Measurements from ENCODE around the gene AOX1. TPM values are rescaled to one million over a fixed set of nuclear protein-coding genes. Genes with fewer than 3 reads are reported as not detected.
A peak's percentile ranks its signal among the peaks of the same experiment; 100 is the strongest.
"Not testable (repeated sequence)": the region's sequence is repeated elsewhere in the genome, so short reads cannot be mapped to it uniquely, and the experiment has no call there.

Gene AOX1
- polyA plus RNA-seq, 2 donors = 1.9 to 2.8 TPM

- Histone ChIP-seq H3K4me3 (ENCODE audit: low read depth in 1 of 2, low read length in 2 of 2) (no peak overlapping the region), H3K4me1 (ENCODE audit: control insufficient read depth in 2 of 2, insufficient read depth in 2 of 2, low read length in 1 of 2) (no peaks in the 10 kb centered on the region), H3K9me3 (ENCODE audit: control insufficient read depth in 2 of 2, insufficient read depth in 1 of 2, low read depth in 1 of 2, low read length in 1 of 2) (no peaks in the 10 kb centered on the region), H3K27me3 (ENCODE audit: control insufficient read depth in 1 of 2, insufficient read depth in 2 of 2, low read length in 2 of 2) (no peaks in the 10 kb centered on the region), H3K27ac (ENCODE audit: low read depth in 2 of 2, low read length in 1 of 2) (no peak overlapping the region), H3K36me3 (ENCODE audit: control insufficient read depth in 2 of 2, insufficient read depth in 2 of 2, low read length in 1 of 2) (no peaks in the 10 kb centered on the region)
- 60 to 68% methylated on average over 4 of the region's 4 CpGs for WGBS, 2 donors
Observed at GRCh38 chr2:200702646-200703118, 116.9 kb downstream of the AOX1 start.

DNA sequence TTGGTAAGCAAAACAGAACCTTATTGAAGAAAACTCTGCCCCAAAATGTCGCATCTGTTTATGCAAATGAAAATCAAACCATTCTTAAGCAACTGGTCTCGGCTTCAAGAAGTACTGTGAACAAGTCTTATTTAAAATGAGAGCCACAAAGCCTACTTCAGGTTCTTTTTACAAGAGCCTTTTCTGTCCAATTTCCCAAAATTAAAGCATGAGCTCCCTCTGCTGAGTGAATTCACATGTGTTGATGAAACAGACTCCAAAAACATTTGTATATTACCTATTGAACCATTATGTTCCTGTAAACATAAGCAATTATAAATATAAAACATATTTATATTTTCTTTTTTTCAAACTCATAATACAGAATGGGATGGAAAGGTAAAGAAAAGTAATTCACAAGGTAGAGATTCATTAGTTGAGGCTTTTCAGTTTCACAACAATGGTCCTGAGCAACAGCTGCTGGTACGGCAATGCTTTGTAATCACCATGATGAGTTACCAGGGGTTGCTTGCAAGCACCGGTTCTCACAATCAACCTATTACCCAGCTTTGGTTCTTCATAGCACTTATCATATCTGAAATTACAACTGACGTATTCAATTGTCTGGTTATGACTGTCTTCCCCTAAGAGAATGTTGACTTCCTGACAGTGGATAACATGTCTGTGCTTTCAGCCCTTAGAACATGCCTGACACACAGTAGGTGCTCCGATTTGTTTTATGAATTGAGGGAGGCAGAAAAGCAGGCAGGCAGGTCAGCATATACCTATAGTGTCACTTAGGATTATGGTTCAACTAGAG, 117.5 kb downstream of the AOX1 start:
- Histone ChIP-seq H3K4me1 (ENCODE audit: control insufficient read depth in 2 of 2, insufficient read depth in 2 of 2, low read length in 1 of 2) (no peaks in the 10 kb centered on the region), H3K36me3 (ENCODE audit: control insufficient read depth in 2 of 2, insufficient read depth in 2 of 2, low read length in 1 of 2) (no peaks in the 10 kb centered on the region), H3K27ac (ENCODE audit: low read depth in 2 of 2, low read length in 1 of 2) (no peak overlapping the region), H3K27me3 (ENCODE audit: control insufficient read depth in 1 of 2, insufficient read depth in 2 of 2, low read length in 2 of 2) (no peaks in the 10 kb centered on the region), H3K4me3 (ENCODE audit: low read depth in 1 of 2, low read length in 2 of 2) (no peak overlapping the region), H3K9me3 (ENCODE audit: control insufficient read depth in 2 of 2, insufficient read depth in 1 of 2, low read depth in 1 of 2, low read length in 1 of 2) (no peaks in the 10 kb centered on the region)
- 37 to 40% methylated on average over 6 of the region's 6 CpGs for WGBS, 2 donors

GRCh38 chr2:200703926-200704637, 118.3 kb downstream of the AOX1 start:
- Histone ChIP-seq H3K9me3 (ENCODE audit: control insufficient read depth in 2 of 2, insufficient read depth in 1 of 2, low read depth in 1 of 2, low read length in 1 of 2) (no peaks in the 10 kb centered on the region), H3K27me3 (ENCODE audit: control insufficient read depth in 1 of 2, insufficient read depth in 2 of 2, low read length in 2 of 2) (no peaks in the 10 kb centered on the region), H3K4me3 (ENCODE audit: low read depth in 1 of 2, low read length in 2 of 2) (no peak overlapping the region), H3K36me3 (ENCODE audit: control insufficient read depth in 2 of 2, insufficient read depth in 2 of 2, low read length in 1 of 2) (no peaks in the 10 kb centered on the region), H3K4me1 (ENCODE audit: control insufficient read depth in 2 of 2, insufficient read depth in 2 of 2, low read length in 1 of 2) (no peaks in the 10 kb centered on the region), H3K27ac (ENCODE audit: low read depth in 2 of 2, low read length in 1 of 2) (no peak overlapping the region)
- WGBS, 2 donors = 43 to 49% methylated on average over 4 of the region's 4 CpGs

DNA sequence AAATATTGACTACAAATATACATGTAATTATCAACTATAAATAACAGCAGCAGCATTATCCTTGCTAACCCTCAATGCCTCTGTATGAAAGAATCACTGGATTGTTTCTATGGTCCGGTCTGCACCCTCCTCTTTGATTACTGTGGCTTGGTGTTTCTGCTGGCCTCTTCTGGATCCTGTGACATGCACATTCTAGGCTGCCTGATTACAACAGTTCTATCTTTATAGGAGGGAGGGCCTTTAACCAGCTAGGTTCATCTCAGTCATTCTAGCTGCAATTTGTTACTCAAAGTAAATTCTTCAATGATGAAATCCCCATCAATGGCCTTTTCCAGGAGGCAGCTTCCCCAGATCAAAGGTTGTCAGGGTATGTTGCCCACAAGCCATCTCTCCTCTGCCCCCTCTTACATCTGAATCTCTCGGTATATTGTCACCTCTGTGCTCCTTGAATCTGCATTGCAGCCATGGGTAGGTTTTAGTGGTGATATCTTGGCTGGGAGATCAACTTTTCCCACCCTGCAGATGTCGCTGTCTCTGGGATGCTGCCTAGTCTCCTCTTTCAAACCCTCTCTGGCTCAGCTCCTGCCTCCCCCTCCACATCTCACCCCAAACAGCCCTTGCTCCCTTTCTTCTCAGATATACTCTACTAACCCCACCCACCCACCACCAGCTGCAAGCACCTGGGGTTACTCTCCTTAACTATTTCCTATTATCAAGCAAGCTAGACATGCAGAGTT, 119.7 kb downstream of the AOX1 start:
- Histone ChIP-seq H3K36me3 (ENCODE audit: control insufficient read depth in 2 of 2, insufficient read depth in 2 of 2, low read length in 1 of 2) (no peaks in the 10 kb centered on the region), H3K4me1 (ENCODE audit: control insufficient read depth in 2 of 2, insufficient read depth in 2 of 2, low read length in 1 of 2) (no peaks in the 10 kb centered on the region)
- 52 to 61% methylated on average over 3 of the region's 3 CpGs for WGBS, 2 donors

GRCh38 chr2:200708943-200709342, 123.1 kb downstream of the AOX1 start:
- H3K27ac ChIP-seq (ENCODE audit: low read depth in 2 of 2, low read length in 1 of 2) = no peak overlapping the region
- no peaks in the 10 kb centered on the region for H3K36me3 ChIP-seq (ENCODE audit: control insufficient read depth in 2 of 2, insufficient read depth in 2 of 2, low read length in 1 of 2)
- WGBS, 2 donors = 86 to 93% methylated on average over 1 of the region's 1 CpG
- H3K4me1 ChIP-seq (ENCODE audit: control insufficient read depth in 2 of 2, insufficient read depth in 2 of 2, low read length in 1 of 2) = no peaks in the 10 kb centered on the region
- no peaks in the 10 kb centered on the region for H3K27me3 ChIP-seq (ENCODE audit: control insufficient read depth in 1 of 2, insufficient read depth in 2 of 2, low read length in 2 of 2)
- H3K4me3 ChIP-seq (ENCODE audit: low read depth in 1 of 2, low read length in 2 of 2) = no peak overlapping the region
- H3K9me3 ChIP-seq (ENCODE audit: control insufficient read depth in 2 of 2, insufficient read depth in 1 of 2, low read depth in 1 of 2, low read length in 1 of 2) = no peaks in the 10 kb centered on the region

More for the DNA sequence above, 119.7 kb downstream of the AOX1 start:
- Histone ChIP-seq H3K27ac (ENCODE audit: low read depth in 2 of 2, low read length in 1 of 2) (no peak overlapping the region), H3K27me3 (ENCODE audit: control insufficient read depth in 1 of 2, insufficient read depth in 2 of 2, low read length in 2 of 2) (no peaks in the 10 kb centered on the region), H3K9me3 (ENCODE audit: control insufficient read depth in 2 of 2, insufficient read depth in 1 of 2, low read depth in 1 of 2, low read length in 1 of 2) (no peaks in the 10 kb centered on the region), H3K4me3 (ENCODE audit: low read depth in 1 of 2, low read length in 2 of 2) (no peak overlapping the region)

DNA sequence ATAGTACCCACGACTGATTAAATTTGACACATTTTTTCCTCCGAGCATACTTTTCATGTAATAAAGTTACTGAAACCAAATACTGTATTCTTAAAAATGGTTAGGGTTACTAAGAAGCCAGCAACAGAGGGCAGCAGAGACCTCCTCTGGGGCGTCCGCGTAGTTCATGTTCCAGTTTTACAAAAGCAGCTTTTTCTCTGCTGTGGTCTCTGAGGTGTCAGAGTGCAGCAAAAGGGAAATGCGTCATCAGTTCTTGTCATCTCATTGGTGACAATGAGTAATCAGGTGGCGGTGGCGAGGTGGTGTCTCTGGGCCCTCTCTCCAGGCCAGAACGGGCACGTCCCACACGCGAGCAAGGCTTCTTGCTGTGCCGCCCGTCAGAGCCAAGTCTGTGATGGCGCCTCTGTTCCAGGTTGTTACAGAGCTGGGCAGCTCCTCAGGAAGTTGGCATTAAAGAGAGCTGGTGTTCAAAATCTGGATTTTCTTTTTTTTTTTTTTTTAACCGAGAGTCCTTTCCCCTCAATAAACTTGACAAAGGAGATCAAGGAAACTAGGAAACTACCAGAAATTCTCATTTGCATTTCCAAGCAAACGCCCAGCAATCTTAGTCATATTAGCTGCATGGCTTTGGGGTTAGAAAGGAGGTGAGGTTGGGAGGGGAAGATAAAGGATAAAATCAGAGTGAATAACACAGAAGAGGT, 127.3 kb downstream of the AOX1 start:
- peak overlapping the region; percentile 34 to 36 for H3K4me3 ChIP-seq (ENCODE audit: low read depth in 1 of 2, low read length in 2 of 2)
- H3K36me3 ChIP-seq (ENCODE audit: control insufficient read depth in 2 of 2, insufficient read depth in 2 of 2, low read length in 1 of 2) = no peaks in the 10 kb centered on the region
- peak overlapping the region; percentile 77 to 91 for H3K27ac ChIP-seq (ENCODE audit: low read depth in 2 of 2, low read length in 1 of 2)

DNA sequence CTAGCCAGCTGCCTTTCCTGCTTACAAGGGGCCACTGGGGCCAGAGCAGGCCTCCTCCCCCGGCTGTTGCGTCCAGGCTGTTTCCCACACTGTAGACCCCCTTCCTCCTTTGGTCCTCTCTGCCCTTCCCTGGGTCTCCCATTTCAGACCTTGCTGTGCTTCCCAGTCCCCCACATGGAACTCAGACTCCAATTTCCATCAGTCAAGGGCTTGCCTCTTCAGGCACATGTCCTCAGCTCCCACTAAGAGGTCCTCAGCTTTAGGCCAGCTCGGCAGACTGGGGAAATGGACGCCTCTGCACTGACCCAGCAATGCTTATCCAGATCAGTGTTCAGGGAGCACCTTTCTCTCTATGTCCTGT, 127.9 kb downstream of the AOX1 start:
- H3K4me3 ChIP-seq (ENCODE audit: low read depth in 1 of 2, low read length in 2 of 2) = peak overlapping the region in 1 of 2 donors; percentile 34

More for the DNA sequence above, 127.3 kb downstream of the AOX1 start:
- no peaks in the 10 kb centered on the region for H3K4me1 ChIP-seq (ENCODE audit: control insufficient read depth in 2 of 2, insufficient read depth in 2 of 2, low read length in 1 of 2)
- WGBS, 2 donors = 3% methylated on average over 17 of the region's 17 CpGs
- H3K9me3 ChIP-seq (ENCODE audit: control insufficient read depth in 2 of 2, insufficient read depth in 1 of 2, low read depth in 1 of 2, low read length in 1 of 2) = no peaks in the 10 kb centered on the region
- H3K27me3 ChIP-seq (ENCODE audit: control insufficient read depth in 1 of 2, insufficient read depth in 2 of 2, low read length in 2 of 2) = no peaks in the 10 kb centered on the region

DNA sequence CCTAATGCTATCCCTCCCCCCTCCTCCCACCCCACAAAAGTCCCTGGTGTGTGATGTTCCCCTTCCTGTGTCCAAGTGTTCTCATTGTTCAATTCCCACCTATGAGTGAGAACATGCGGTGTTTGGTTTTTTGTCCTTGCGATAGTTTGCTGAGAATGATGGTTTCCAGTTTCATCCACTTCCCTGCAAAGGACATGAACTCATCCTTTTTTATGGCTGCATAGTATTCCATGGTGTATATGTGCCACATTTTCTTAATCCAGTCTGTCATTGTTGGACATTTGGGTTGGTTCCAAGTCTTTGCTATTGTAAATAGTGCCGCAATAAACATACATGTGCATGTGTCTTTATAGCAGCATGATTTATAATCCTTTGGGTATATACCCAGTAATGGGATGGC, 129.2 kb downstream of the AOX1 start:
- not testable (repeated sequence) for H3K27me3 ChIP-seq (ENCODE audit: control insufficient read depth in 1 of 2, insufficient read depth in 2 of 2, low read length in 2 of 2); H3K27ac ChIP-seq (ENCODE audit: low read depth in 2 of 2, low read length in 1 of 2); H3K4me3 ChIP-seq (ENCODE audit: low read depth in 1 of 2, low read length in 2 of 2); H3K36me3 ChIP-seq (ENCODE audit: control insufficient read depth in 2 of 2, insufficient read depth in 2 of 2, low read length in 1 of 2); H3K4me1 ChIP-seq (ENCODE audit: control insufficient read depth in 2 of 2, insufficient read depth in 2 of 2, low read length in 1 of 2); H3K9me3 ChIP-seq (ENCODE audit: control insufficient read depth in 2 of 2, insufficient read depth in 1 of 2, low read depth in 1 of 2, low read length in 1 of 2)
- WGBS, 2 donors = 91 to 100% methylated on average over 3 of the region's 3 CpGs

More for the DNA sequence above, 127.9 kb downstream of the AOX1 start:
- peak overlapping the region; percentile 77 to 91 for H3K27ac ChIP-seq (ENCODE audit: low read depth in 2 of 2, low read length in 1 of 2)
- H3K36me3 ChIP-seq (ENCODE audit: control insufficient read depth in 2 of 2, insufficient read depth in 2 of 2, low read length in 1 of 2) = no peaks in the 10 kb centered on the region
- WGBS, 2 donors = 90 to 94% methylated on average over 4 of the region's 4 CpGs
- no peaks in the 10 kb centered on the region for H3K9me3 ChIP-seq (ENCODE audit: control insufficient read depth in 2 of 2, insufficient read depth in 1 of 2, low read depth in 1 of 2, low read length in 1 of 2)
- H3K4me1 ChIP-seq (ENCODE audit: control insufficient read depth in 2 of 2, insufficient read depth in 2 of 2, low read length in 1 of 2) = no peaks in the 10 kb centered on the region
- no peaks in the 10 kb centered on the region for H3K27me3 ChIP-seq (ENCODE audit: control insufficient read depth in 1 of 2, insufficient read depth in 2 of 2, low read length in 2 of 2)

DNA sequence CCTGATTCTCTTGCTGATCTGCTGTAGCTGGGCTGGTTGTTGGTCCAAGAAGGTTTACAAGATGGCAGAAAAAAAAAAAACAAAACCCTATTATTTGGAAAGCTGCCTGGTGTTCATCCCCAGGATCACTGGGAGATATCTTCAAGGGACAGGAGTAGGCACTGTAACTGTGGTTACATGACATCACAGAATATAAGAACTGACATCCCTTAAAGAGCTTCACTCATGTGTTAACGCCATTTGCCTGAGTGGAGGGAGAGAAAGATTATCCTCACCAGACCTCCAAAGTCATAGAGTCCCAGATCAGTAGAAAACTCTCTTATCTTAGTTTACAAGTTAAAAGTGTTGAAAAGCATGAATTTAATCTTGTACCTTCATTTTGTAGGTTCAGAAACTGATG, 130.6 kb downstream of the AOX1 start:
- 86 to 97% methylated on average over 1 of the region's 1 CpG for WGBS, 2 donors
- H3K36me3 ChIP-seq (ENCODE audit: control insufficient read depth in 2 of 2, insufficient read depth in 2 of 2, low read length in 1 of 2) = no peaks in the 10 kb centered on the region
- H3K4me3 ChIP-seq (ENCODE audit: low read depth in 1 of 2, low read length in 2 of 2) = no peak overlapping the region
- no peaks in the 10 kb centered on the region for H3K4me1 ChIP-seq (ENCODE audit: control insufficient read depth in 2 of 2, insufficient read depth in 2 of 2, low read length in 1 of 2)
- no peaks in the 10 kb centered on the region for H3K27me3 ChIP-seq (ENCODE audit: control insufficient read depth in 1 of 2, insufficient read depth in 2 of 2, low read length in 2 of 2)
- no peaks in the 10 kb centered on the region for H3K9me3 ChIP-seq (ENCODE audit: control insufficient read depth in 2 of 2, insufficient read depth in 1 of 2, low read depth in 1 of 2, low read length in 1 of 2)
- no peak overlapping the region for H3K27ac ChIP-seq (ENCODE audit: low read depth in 2 of 2, low read length in 1 of 2)

All from esophagus (tissue), 2 donors.